GM18907 (cell line): ENCODE data around the gene SUB1.
"Not testable (repeated sequence)": the region's sequence is repeated elsewhere in the genome, so short reads cannot be mapped to it uniquely, and the experiment has no call there.

Experiments
- ATAC-seq: cut with Tn5 transposase; IDR thresholded peaks from one replicate; pipeline ENCODE4 v1.9.1; 2021; ENCODE audit warnings: mild to moderate bottlenecking, moderate library complexity; ENCODE audit not compliant: unreplicated experiment

Gene SUB1

DNA sequence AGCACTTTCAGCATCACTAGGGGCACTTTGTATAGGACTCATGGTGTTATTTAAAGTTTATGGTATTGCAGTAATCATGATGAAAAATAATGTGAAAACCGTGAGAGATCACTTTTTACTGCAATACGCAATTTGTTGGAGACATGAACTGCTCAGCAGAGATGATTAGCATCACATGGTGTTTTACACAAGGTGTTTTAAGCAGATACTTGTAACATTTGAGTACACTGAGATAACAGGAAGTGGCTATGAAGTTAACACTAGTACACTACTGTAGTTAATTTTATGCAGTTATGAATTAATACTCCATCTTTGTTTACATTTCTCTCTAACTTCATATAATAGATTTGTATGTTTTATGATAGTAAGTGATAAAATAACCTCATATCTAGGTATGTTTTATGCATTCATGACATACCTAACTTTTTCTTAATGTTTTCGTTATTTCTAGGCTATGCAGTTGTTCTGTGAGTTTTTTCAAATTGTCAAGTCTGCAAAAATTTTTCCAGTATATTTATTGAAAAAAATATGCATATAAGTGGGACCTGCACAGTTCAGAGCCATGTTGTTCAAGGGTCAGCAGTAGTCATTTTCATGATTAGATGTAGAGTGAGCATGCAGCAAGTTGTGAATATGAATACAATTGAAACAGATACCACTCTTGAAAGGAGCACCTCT is 13.0 kb downstream of the SUB1 start:
- ATAC-seq, result no peak

DNA sequence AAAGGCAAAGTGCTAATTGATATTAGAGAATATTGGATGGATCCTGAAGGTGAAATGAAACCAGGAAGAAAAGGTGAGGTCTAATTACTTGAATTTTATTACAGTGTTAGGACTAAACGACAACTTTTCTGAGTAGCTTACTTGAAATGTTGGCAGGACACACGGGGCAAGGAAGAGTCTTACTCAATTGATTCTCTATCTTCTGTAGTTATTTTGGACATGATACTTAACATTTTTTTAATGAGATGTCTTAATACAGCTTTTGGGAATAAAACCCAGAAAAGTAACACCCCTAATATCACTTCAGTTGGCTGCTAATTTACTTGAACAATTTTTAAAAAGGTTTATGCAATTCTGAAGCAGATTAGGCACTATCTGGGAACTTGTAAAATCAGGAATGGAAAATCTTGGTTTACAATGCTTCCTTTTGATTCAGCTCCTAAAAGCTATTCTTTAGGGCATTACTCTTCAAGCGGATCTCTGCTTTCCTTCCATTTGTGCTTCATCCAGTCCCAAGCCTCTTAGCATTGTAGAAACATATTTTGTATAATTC is 13.7 kb downstream of the SUB1 start:
- ATAC-seq, result no peak

DNA sequence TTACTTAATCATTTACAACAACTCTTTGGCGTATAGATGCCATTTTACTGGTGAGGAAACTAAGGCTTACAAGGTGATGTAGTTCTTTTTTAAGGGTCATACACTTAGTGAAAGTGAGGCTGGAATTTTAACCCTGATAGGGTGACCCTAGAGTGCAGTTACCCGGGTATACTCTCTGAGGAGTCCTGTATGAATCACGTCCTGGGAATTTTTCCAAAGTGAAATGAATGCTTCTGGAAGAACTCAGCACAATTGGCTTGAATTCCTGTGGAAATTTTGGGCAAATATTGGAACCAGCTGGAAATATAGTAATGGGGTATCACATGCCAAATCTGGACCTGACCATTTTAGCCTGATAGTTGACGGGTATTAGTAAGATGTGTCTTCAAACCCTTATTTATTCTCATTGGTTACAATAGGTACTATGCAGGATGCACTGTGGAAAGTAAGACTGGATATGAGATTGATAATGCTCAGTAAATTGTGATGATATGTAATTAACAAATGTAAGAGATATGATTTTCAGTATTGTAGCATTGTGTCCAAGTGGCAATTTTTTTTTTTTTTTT is 14.8 kb downstream of the SUB1 start:
- ATAC-seq, result no peak

DNA sequence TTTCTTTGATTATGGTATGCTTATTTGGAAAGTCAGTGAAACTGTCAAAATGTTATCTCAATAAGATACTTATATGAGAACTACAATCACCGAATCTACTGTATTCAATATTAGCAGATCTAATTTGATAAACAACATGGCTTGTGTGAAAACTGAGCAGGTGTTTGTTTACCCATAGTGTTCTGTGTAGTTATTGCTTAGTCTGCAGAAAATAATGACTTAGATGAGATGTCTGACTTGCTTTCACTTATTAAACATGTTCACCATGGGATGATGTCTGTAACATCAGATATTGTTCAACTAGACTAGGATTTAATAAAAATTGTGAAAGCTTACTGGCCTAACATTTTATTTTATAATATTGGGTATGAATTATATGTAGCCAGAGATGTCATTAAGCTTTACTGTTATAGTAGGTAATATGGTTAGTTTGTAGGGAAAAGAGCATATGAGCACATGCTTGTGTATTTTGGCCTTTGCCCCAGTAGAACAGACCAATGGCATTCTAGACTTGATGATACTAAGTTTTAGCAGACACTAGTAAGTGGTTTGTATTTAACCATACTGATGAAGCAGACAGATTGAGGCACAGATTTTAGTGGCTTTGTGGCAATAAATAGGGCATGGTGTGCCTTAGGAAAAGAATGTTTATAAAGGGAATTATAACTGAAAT is 16.4 kb downstream of the SUB1 start:
- no peak for ATAC-seq

DNA sequence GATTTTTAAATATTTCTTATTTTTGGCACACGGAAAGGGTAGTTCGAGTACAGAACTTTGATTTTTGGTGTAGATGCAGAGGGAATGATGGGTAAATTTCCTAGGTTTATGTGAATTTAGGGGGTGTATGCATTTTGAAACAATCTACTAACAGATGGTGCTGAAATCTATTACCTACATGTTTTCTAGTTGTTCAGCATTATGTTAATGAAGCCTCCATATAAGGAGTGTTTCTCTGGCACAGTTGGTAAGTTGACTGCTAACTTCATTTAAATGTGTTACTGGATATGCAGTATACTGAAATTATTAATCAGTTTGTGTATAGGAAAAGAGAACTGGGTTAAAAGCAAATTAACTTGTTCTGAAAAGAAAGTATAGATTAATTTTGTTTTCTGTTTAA is 17.5 kb downstream of the SUB1 start:
- ATAC-seq, result no peak

DNA sequence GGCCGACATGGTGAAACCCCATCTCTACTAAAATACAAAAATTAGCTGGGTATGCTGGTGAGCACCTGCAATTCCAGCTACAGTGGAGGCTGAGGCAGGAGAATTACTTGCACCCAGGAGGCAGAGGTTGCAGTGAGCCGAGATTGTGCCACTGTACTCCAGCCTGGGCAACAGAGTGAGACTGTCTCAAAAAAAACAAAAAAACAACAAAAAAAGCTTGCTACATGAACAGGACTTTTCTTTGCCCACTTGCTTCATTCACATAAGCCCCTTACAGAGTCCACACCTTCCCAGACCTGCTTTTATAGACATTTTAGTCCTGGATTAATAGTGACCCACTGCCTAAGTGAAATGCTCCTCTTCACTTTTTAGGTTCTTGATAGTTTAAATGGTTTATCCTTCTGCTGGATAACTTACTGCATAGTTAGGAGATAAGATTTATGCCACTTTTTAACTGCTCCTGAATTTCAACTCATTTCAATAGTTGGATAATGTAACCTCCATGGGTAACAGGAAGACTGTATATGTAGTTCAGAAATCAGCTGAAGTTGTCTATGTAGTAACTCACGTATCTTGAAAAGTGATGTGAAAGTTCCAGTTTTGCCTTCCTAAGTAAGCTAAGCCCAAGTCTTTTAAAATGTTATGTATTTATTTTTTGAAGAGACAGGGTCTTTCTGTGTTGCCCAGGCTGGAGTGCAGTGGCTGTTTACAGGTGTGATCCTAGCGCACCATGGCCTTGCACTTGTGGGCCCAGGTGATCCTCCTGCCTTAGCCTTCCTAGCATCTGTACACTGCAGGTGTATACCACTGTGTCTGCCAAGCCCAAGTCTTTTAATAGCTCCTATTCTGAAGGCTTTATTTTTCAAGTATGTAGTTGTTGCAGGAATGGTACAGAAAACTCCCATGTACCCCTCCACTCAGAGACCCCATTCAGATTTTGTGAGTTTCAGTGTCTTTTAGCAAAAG is 19.7 kb downstream of the SUB1 start:
- no peak for ATAC-seq

DNA sequence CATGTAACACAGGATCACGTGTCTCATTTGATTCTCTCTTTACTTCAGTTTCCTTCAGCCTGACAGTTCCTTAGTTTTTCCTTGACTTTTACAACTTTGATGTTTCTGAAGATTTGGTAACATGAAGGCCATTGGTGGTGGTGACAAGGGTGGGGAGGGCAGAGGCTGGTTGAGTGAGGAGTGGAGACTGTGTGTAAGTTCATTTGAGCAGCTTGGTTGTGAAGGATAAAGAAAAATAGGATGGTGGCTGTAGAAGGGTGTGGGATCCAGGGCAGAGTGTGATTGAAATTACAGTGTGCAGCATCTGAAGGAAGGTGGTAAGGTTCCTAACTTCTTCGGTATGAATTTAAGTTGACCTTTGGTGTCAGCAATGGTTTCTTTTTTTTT is 20.4 kb downstream of the SUB1 start:
- ATAC-seq, result no peak

DNA sequence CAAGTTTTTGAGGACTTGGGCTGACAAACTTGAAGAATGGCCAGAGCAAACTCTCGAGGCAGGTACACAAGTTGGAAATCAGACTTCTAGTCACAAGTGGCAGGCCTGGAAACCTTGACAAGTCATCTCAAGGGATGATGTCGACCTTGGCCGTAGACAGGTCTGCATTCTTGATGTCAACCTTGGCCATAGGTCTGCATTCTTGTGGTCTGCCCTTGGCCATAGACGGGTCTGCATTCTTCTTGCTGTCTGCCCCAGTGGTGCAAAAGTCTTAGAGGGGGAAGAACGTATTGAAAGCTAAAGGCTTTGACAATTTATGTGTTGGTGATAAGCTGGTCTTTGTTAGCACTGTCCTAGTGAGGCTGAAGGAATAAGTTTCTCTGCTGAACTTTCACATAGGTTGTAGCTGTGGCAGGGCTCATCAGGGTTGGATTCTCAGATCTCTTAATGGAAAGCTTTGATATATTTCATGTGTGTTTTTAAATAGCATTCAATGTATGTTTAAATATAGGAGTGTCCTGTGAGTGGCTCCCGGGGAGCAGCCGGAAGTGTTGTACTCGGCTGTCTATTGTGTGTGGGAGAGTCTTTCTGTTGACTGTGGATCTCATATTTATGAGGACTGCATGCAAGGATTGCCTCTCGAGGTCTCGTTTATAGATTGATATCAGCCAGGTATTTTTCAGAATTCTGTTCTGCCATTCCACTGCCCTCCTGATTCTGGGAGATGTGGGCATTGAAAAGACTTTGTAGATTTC is 27.0 kb downstream of the SUB1 start:
- ATAC-seq, result no peak

DNA sequence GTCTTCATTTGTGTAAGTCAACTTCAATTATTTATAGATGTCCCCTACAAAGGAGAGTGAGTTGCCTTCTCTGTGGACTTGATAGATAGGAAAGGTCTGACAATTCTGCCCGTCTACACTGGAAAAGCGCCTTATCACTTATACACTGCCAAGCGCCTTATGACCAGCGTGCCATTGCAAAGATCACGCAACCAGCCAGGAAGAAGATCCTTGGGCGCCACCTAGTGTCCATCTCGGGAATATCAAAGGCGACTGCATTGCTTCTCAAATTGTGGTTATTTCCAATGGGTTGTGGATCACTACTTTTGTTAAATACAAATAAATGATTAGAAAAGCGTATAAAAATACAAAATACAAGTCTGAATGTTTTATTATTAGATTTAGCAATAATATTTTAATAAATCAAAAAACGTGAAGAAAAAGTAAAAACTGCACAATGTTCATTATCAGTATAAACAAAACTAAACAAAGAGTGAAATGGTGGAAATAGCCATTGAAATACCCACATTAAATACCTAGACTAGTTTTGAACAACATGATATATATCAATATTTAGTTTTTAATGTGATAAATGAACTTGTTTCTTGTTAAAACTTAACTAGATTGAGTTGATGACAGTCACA is 27.8 kb downstream of the SUB1 start:
- ATAC-seq, result peak; percentile 76

DNA sequence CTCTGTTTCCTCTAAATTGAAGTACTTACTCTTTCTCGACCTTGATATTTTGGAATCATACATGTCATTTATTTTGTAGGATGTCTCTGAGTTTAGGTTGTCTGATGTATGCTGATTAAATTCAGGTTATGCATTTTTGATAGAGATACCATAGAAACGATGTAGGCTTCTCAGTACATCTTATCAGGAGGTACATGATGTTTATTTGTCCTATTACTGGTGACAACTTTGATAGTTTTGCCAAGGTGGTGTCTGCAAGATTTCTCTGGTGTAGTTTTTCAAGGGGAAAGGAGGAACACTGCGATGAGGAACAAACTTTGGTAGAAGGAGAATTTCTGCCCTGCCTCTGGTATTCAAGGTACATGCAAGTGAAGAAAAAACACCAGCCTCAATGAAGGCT is 29.9 kb downstream of the SUB1 start:
- ATAC-seq, result no peak

DNA sequence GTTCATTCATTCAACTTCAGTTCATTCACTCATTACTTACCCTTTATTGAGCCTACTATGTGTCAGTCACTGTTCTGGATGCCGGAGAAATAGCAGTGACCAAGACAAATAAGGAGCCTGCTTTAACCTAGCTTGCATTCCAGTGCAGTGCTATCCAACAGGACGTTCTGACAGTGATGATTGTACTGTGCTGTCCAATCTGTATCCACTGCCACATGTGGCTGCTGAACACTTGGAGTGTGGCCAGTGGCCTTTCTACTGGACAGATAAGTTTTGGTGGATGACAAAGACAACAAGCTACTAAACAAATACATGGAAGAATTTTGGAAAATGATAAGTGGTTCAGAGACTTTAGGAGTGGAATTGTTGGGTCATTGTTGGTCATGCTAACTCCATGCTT is 33.6 kb downstream of the SUB1 start:
- no peak for ATAC-seq

DNA sequence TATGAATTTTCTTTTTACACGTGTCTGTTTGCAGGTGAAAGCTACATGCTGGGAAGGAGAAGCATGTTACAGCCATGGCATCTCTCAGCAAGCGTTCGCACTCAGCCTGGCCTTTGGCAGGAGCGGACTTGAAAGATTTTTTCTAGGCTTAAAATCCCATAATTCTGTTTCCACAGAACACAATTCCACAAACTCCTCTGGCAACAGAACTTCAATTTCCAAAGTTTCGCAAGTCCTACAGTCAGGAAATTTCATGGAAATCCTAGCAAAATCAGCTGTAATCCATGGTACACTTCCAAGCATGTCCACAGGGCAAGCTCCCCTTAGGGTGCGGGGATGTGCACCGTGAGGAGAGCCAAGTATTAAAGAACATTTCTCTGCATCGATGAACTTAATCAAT is 35.9 kb downstream of the SUB1 start:
- ATAC-seq, result no peak

DNA sequence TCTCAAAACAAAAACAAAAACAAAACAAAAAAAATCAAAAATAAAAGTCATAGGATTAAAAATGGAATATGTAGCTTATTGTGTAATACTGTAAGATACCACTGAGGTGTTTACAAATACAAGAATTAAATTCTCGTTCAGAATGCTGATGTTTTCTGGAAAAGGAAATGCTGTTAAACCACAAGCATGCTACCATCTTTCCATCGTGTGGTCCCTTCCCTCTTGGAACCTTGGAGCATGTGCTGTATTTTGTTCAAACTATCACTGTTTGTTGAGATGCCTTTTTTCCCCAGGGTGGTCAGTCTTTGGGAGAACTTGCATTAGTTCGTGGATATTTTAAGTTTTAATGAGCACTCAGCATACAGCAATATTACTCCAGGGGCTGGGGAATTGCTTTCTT is 39.7 kb downstream of the SUB1 start:
- no peak for ATAC-seq

DNA sequence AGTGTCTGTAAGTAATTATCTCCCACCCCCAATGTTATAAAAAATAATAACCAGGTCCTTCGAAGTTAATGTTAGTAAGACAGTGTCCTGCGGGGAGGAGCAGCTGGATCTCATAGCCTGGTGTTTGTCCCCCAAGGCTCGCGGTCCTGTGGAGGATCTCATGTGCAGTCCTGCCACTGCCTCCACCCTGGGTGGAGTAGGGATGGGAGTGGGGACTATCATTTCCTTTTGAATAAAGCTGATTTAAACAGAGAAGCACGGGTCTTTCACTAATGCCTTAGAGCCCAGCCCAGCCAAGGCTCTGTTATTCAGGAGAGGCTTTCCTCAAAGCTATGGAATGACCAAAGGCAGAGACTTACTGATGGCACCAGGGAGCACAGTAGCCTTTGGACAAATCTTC is 40.2 kb downstream of the SUB1 start:
- ATAC-seq, result no peak

DNA sequence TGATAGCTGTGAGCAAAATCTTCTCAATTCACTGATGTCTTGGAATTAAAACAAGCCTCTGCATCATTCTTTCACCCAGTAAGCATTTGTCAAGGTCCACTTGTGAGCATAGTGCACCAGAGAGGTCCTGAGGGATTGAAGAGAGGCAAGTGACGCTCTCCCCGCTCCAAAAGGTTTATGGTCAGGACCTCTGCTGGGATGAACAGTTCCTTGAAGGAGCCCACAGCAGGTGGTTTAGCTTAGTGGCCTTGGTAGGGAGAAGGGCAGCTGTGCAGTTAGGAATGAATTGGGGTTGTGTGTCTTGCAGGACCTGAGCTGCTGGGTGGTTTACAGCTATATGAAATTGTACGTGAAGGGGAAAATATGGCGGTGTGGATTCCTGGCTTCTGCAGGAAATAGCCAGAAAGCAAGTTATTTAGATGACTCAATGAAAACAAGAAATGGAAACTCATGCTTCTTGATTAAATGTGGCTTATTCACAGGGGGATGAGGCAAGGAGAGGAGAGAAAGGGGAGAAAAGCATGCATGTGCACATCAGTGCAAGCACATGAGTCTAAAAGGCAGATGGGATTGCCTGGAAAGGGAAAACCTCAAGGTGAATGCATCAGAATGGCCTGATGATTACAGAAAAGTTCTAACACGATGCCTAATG is 42.0 kb downstream of the SUB1 start:
- no peak for ATAC-seq

DNA sequence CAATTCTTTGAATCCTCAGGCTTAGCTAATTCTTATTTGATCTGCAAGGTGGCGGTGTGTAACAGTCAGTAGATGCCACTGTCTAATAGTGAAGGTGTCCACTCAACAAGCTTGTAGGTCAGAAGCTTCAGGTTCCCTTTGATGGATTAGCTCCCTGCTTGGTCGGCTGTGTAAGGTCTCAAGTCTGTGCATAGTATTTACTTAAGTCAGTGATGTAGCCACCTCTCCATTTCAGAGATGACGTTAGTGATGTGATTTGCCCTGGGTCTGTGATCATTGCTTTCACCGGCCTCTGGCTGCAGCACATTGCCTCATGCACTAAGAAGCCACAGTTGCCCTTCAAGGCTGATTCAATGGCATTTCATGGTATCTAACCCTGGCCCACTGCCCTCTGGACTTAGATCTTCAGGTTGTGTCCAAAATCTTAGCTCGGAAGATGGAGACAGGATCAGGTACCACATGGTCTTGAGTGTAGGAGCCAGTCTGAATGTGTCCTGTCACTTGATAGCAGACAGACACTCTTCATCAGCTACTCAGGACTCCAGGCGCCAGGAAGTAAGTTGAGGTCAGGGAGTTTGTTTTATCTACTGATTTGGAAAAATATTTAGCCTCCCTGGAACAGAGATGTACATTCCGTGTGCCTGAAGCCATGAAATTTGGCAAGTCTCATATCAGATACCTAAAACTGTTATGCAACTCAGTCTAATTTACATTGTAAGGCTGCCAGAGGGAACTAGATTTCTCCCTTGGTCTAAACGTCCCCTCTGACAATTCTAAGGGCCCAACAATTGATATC is 42.9 kb downstream of the SUB1 start:
- no peak for ATAC-seq

DNA sequence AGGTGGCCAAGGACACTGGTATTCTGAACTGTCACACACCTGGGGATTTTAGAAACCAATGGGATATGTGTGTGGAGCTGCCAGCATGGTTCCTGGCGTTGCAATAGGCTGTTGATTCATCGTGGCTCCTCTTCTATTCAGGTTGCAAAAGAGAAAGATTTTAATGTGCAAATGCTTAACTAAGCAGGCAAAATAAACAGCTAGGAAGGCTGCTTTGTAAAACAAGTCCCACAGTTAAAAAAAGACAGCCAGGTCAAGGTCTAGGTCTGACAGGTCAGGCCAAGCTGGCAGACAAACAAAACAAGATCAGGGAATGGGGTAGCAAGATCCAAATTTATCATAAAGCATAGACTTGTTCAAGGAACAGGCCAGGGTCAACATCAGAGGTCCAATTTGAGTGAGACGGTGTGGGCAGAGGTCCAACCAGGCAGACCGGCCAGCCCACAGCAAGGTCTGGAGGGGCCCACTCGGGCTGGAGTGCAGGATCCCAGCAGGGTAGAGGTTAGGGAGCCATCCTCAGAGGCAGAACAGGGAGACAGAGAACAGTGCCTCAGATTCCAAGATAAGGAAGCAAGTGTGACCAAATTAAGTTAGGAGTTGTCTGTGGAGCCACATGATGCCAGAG is 45.6 kb downstream of the SUB1 start:
- no peak for ATAC-seq

DNA sequence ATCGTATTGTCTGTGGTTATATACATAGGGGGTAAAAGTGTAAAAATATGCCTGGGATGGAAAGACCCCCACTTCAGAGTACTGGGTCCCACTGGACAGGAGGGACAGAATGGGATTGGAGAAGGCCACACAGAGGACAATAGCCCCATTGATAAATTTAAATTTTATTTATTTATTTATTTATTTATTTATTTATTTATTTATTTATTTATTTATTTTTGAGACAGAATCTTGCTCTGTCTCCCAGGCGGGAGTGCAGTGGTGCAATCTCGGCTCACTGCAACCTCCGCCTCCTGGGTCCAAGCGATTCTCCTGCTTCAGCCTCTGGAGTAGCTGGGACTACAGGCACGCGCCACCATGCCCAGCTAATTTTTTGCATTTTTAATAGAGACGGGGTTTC is 47.7 kb downstream of the SUB1 start:
- ATAC-seq, result not testable (repeated sequence)
